IMR-90 (cell line): ENCODE data around the gene HMCN1. TPM values are rescaled to one million over a fixed set of nuclear protein-coding genes. Genes with fewer than 3 reads are reported as not detected.

ENCODE experiments used
- BHLHE40 ChIP-seq: fragments of 150-350 bp; IDR thresholded peaks from 2 replicates; pipeline ENCODE4 v1.6.1; 2016; ENCODE audit warnings: mild to moderate bottlenecking, low read depth, low read length
- polyA plus RNA-seq, 3 experiments: library from polyadenylated mRNA; depleted of rRNA; stranded (reverse); fragments of >200 nt; gene quantifications; 2 replicates each; pipeline ENCODE4 v1.2.3, GENCODE V29; 2012; ENCODE audit warnings: low replicate concordance in 1 of 3
- total RNA-seq: library from RNA; depleted of rRNA; stranded (reverse); fragments of >200 nt; gene quantifications from 2 replicates; pipeline ENCODE4 v1.2.3, GENCODE V29; 2012
- TF ChIP-seq, protein P1 (sequence below): fragments of 150-350 bp; IDR thresholded peaks from 2 replicates; pipeline ENCODE4 v1.6.1; 2016; ENCODE audit warnings: low read depth, mild to moderate bottlenecking, low read length, moderate library complexity, borderline replicate concordance
- TF ChIP-seq, protein P2 (sequence below): conservative IDR thresholded peaks from 2 replicates; pipeline ENCODE4 v1.5.1; 2012; ENCODE audit warnings: mild to moderate bottlenecking, low read depth, low read length, improper control_type of control experiment

HMCN1 gene
- total and polyA plus RNA-seq, 2 of the 4 experiments (the other 2 are of a cell fraction), result 6.1 to 11.7 TPM

DNA sequence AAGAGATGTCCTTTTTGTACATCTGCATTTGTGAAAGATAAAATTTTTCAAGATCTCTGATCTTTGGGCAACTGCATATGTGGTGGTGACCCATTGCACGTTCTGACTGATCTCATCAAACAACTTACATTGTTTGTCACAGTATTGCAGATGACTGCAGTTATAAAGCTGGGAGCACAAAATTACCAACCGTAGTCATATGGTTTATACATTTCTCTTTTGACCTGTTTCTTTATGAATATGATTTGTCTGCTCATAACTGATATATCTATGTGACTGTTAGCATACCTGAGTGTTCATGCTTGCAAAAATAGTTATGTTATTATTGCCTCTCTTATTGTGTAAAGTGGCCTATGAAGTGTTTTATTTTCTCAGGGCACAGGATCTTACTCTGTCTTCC is 43.7 kb upstream of the HMCN1 start (continued):
- TF ChIP-seq, protein P1, sequence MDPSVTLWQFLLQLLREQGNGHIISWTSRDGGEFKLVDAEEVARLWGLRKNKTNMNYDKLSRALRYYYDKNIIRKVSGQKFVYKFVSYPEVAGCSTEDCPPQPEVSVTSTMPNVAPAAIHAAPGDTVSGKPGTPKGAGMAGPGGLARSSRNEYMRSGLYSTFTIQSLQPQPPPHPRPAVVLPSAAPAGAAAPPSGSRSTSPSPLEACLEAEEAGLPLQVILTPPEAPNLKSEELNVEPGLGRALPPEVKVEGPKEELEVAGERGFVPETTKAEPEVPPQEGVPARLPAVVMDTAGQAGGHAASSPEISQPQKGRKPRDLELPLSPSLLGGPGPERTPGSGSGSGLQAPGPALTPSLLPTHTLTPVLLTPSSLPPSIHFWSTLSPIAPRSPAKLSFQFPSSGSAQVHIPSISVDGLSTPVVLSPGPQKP, result no peak
- no peak for TF ChIP-seq BHLHE40
- TF ChIP-seq, protein P2, sequence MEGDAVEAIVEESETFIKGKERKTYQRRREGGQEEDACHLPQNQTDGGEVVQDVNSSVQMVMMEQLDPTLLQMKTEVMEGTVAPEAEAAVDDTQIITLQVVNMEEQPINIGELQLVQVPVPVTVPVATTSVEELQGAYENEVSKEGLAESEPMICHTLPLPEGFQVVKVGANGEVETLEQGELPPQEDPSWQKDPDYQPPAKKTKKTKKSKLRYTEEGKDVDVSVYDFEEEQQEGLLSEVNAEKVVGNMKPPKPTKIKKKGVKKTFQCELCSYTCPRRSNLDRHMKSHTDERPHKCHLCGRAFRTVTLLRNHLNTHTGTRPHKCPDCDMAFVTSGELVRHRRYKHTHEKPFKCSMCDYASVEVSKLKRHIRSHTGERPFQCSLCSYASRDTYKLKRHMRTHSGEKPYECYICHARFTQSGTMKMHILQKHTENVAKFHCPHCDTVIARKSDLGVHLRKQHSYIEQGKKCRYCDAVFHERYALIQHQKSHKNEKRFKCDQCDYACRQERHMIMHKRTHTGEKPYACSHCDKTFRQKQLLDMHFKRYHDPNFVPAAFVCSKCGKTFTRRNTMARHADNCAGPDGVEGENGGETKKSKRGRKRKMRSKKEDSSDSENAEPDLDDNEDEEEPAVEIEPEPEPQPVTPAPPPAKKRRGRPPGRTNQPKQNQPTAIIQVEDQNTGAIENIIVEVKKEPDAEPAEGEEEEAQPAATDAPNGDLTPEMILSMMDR, result no peak
